Measurements from ENCODE around the gene CTDSPL. TPM values are rescaled to one million over a fixed set of nuclear protein-coding genes. Genes with fewer than 3 reads are reported as not detected.

The CTDSPL gene
- total RNA-seq, 1 experiment from 2014 or later = 34.4 TPM

DNA sequence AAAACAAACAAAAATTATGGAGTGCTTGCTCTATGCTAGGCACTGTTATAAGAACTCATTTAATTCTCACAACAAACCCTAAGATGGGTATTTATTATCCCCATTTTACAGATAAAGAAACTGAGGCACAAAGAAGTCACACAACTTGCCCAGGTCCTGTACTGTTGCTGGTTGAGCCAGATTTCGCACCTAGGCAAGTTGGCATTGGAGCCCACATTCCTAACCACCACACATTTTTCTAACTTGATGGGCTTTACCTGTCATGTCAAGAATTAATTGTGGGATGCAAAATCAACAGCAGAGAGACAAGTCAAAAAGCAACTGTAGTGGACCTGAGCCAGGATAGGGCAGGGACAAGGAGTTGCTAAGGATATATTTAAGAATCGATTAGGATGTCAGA lies 81.0 kb downstream of the CTDSPL start:
- ChIA-PET CTCF (interaction anchor here (1.1 kb wide), 1 partner anchor 32 kb away, joined by 3 read pairs; no protein-coding TSS in a partner anchor), POLR2A (no interaction called here), RAD21 (ENCODE audit: low non-redundant PET in 1 of 2, low total read pairs in 2 of 2, uncharacterized antibody in 2 of 2, unreplicated experiment in 2 of 2) (no interaction called here)
- Histone ChIP-seq H4K20me1 (ENCODE audit: insufficient read depth) (no peaks in the 10 kb centered on the region), H3K27me3 (ENCODE audit: insufficient read depth, low read length) (no peaks in the 10 kb centered on the region), H3K4me2 (ENCODE audit: low read length) (no peak overlapping the region), H3K9ac (ENCODE audit: low read length) (no peak overlapping the region), H3K36me3 (ENCODE audit: control insufficient read depth in 1 of 2, insufficient read depth in 2 of 2, low read length in 2 of 2) (no peaks in the 10 kb centered on the region), H3K4me1 (ENCODE audit: control insufficient read depth in 1 of 2, insufficient read depth in 2 of 2, low read length in 2 of 2) (peaks cover 64 to 67% of the 10 kb centered on the region in 2 experiments), H3K79me2 (ENCODE audit: insufficient read depth, low read length) (peaks cover 6% of the 10 kb centered on the region; the same call in 1 of the 2 replicates), H2AFZ (ENCODE audit: low read depth, low read length, poor library complexity, severe bottlenecking) (no peak overlapping the region), H3K27ac (ENCODE audit: low read depth, low read length) (no peak overlapping the region), H3K9me2 (ENCODE audit: insufficient read depth) (no peaks in the 10 kb centered on the region), H3K4me3 (replicated peaks in 1 of 2; ENCODE audit: low read depth in 1 of 2, low read length in 2 of 2) (no peak overlapping the region), H3K9me3 (ENCODE audit: control insufficient read depth in 1 of 2, insufficient read depth in 1 of 2, low read depth in 1 of 2, low read length in 2 of 2) (no peaks in the 10 kb centered on the region)
- intact Hi-C loops (cut with micrococcal nuclease) = no loop called here
- no TSS peak for BruUV-seq (replicated peaks)
- no peak for DNase-seq (ENCODE audit: low read depth, low spot score)
- TF ChIP-seq POLR2A (IDR thresholded peaks at IDR 0.05; ENCODE audit: borderline replicate concordance, extremely low read depth, insufficient read depth, insufficient read length) (no peak), ZNF274 (IDR thresholded peaks at IDR 0.05; ENCODE audit: low read depth, low read length) (no peak), ZFX (IDR thresholded peaks at IDR 0.05) (no peak), CBX3 (IDR thresholded peaks at IDR 0.05; ENCODE audit: low read depth) (no peak), JUND (IDR thresholded peaks at IDR 0.05) (no peak), POLR2AphosphoS5 (IDR thresholded peaks at IDR 0.05; ENCODE audit: low read depth, low read length) (no peak)
- ATAC-seq = no peak

DNA sequence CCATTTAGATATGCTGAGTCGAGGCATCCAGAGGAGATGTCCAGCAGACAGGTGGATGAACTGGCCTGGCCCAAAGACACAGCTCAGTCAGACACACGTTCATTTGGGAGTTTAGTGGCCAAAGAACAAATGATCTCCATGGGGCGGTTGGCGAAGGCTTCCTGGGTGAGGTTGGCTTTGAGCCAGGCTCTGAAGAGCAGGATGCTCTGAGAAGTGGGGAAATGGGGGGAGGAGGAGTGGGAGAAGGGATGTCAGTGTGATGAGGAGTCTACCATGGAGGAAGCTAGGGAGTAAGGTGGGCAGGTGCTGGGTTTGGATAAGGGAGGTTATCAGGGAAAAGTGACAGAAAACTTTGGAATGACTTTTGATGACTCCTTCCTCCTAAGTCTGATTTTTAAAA lies 81.4 kb downstream of the CTDSPL start:
- ChIA-PET CTCF (interaction anchor here (1.1 kb wide), 1 partner anchor 32 kb away, joined by 3 read pairs; no protein-coding TSS in a partner anchor), POLR2A (no interaction called here), RAD21 (ENCODE audit: low non-redundant PET in 1 of 2, low total read pairs in 2 of 2, uncharacterized antibody in 2 of 2, unreplicated experiment in 2 of 2) (no interaction called here)
- Histone ChIP-seq H3K27ac (ENCODE audit: low read depth, low read length) (no peak overlapping the region), H3K9me3 (ENCODE audit: control insufficient read depth in 1 of 2, insufficient read depth in 1 of 2, low read depth in 1 of 2, low read length in 2 of 2) (no peaks in the 10 kb centered on the region), H3K27me3 (ENCODE audit: insufficient read depth, low read length) (no peaks in the 10 kb centered on the region), H3K79me2 (ENCODE audit: insufficient read depth, low read length) (peaks cover under 1% of the 10 kb centered on the region; the same call in 1 of the 2 replicates), H3K4me2 (ENCODE audit: low read length) (no peak overlapping the region), H4K20me1 (ENCODE audit: insufficient read depth) (no peaks in the 10 kb centered on the region), H3K9me2 (ENCODE audit: insufficient read depth) (no peaks in the 10 kb centered on the region), H3K4me3 (replicated peaks in 1 of 2; ENCODE audit: low read depth in 1 of 2, low read length in 2 of 2) (no peak overlapping the region), H3K36me3 (ENCODE audit: control insufficient read depth in 1 of 2, insufficient read depth in 2 of 2, low read length in 2 of 2) (no peaks in the 10 kb centered on the region), H2AFZ (ENCODE audit: low read depth, low read length, poor library complexity, severe bottlenecking) (no peak overlapping the region), H3K4me1 (ENCODE audit: control insufficient read depth in 1 of 2, insufficient read depth in 2 of 2, low read length in 2 of 2) (peaks cover 59 to 62% of the 10 kb centered on the region in 2 experiments), H3K9ac (ENCODE audit: low read length) (no peak overlapping the region)
- DNase-seq (ENCODE audit: low read depth, low spot score) (no peak), ATAC-seq (no peak)
- BruUV-seq (replicated peaks) = no TSS peak
- intact Hi-C loops (cut with micrococcal nuclease) = no loop called here
- no peak for TF ChIP-seq JUND (IDR thresholded peaks at IDR 0.05)
- TF ChIP-seq, protein P1, sequence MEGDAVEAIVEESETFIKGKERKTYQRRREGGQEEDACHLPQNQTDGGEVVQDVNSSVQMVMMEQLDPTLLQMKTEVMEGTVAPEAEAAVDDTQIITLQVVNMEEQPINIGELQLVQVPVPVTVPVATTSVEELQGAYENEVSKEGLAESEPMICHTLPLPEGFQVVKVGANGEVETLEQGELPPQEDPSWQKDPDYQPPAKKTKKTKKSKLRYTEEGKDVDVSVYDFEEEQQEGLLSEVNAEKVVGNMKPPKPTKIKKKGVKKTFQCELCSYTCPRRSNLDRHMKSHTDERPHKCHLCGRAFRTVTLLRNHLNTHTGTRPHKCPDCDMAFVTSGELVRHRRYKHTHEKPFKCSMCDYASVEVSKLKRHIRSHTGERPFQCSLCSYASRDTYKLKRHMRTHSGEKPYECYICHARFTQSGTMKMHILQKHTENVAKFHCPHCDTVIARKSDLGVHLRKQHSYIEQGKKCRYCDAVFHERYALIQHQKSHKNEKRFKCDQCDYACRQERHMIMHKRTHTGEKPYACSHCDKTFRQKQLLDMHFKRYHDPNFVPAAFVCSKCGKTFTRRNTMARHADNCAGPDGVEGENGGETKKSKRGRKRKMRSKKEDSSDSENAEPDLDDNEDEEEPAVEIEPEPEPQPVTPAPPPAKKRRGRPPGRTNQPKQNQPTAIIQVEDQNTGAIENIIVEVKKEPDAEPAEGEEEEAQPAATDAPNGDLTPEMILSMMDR (IDR thresholded peaks at IDR 0.05 in 2 of 3, conservative IDR thresholded peaks at IDR 0.05 in 1 of 3; ENCODE audit: borderline replicate concordance in 1 of 3, insufficient read depth in 1 of 3, low read depth in 2 of 3, low read length in 2 of 3) = no peak
- no peak for TF ChIP-seq SRF (IDR thresholded peaks at IDR 0.05; ENCODE audit: low read depth)
- no peak for TF ChIP-seq SIN3A (IDR thresholded peaks at IDR 0.05; ENCODE audit: low read depth)
- no peak for TF ChIP-seq POLR2A (IDR thresholded peaks at IDR 0.05; ENCODE audit: borderline replicate concordance, extremely low read depth, insufficient read depth, insufficient read length)
- TF ChIP-seq CBX3 (IDR thresholded peaks at IDR 0.05; ENCODE audit: low read depth) = no peak
- no peak for TF ChIP-seq ELF1 (IDR thresholded peaks at IDR 0.05; ENCODE audit: borderline replicate concordance, low read depth)
- no peak for TF ChIP-seq YY1 (IDR thresholded peaks at IDR 0.05; ENCODE audit: extremely low read depth, insufficient replicate concordance, low read depth, low read length)
- no peak for TF ChIP-seq ZNF274 (IDR thresholded peaks at IDR 0.05; ENCODE audit: low read depth, low read length)
- TF ChIP-seq, protein P2, sequence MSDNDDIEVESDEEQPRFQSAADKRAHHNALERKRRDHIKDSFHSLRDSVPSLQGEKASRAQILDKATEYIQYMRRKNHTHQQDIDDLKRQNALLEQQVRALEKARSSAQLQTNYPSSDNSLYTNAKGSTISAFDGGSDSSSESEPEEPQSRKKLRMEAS (IDR thresholded peaks at IDR 0.05) = no peak
- no peak for TF ChIP-seq CEBPB (IDR thresholded peaks at IDR 0.05; ENCODE audit: low read depth)
- no peak for TF ChIP-seq POLR2AphosphoS5 (IDR thresholded peaks at IDR 0.05; ENCODE audit: low read depth, low read length)
- no peak for TF ChIP-seq ZFX (IDR thresholded peaks at IDR 0.05)
- TF ChIP-seq RAD21 (IDR thresholded peaks at IDR 0.05; ENCODE audit: low read depth) = no peak
- no peak for TF ChIP-seq TCF7L2 (IDR thresholded peaks at IDR 0.05; ENCODE audit: borderline replicate concordance, extremely low read depth, insufficient read depth, insufficient read length)
- TF ChIP-seq, protein P3, sequence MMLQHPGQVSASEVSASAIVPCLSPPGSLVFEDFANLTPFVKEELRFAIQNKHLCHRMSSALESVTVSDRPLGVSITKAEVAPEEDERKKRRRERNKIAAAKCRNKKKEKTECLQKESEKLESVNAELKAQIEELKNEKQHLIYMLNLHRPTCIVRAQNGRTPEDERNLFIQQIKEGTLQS (IDR thresholded peaks at IDR 0.05) = no peak

Data from HCT116 (cell line).